Fibroblast of gingiva (primary cell): ENCODE data around the gene CD300LB.
"Not testable (repeated sequence)": the region's sequence is repeated elsewhere in the genome, so short reads cannot be mapped to it uniquely, and the experiment has no call there.

Experiments
- DNase-seq: peaks from one replicate; pipeline ENCODE4 v3.0.0-alpha.2; 2011; ENCODE audit warnings: low read depth

CD300LB gene

DNA sequence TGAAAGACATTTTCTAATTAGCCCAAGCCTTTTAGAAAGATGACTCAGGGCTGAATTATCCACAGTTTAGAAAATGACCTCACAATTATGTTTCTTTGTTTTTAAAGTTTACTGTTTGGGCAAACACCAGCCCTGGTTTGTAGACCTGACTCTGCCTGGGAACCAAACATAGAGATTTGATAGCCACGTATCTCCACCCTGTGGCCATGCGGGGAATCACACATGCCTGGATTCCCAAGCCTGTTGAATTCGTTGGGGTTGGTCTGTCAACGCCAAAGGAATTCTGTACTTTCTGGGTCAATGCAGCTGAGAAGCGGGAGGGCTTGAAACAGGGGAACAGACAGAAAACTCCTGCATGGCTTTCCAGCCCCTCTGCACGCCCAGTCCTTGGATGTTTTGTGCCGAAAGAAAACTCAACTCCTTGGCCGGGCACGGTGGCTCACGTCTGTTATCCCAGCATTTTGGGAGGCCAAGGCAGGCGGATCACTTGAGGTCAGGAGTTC, 37.9 kb downstream of the CD300LB start:
- peak; percentile 41 for DNase-seq

DNA sequence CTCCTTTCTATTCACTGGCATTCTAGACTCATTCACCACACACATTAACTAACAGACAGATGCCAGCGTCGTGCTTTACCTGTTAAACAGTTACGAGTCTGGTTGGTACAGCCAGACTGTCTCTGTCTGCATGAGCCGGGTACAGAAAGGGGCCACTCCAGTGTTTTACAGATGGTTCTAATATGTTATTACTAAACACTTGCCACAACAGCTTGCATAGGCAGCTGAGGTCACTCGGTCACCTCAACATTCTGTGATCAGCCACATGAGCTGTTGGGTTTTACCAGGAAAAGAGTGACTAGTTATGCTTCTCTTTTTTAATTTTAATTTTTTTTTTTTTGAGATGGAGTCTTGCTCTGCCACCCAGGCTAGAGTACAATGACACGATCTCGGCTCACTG, 39.6 kb downstream of the CD300LB start:
- DNase-seq, result no peak

DNA sequence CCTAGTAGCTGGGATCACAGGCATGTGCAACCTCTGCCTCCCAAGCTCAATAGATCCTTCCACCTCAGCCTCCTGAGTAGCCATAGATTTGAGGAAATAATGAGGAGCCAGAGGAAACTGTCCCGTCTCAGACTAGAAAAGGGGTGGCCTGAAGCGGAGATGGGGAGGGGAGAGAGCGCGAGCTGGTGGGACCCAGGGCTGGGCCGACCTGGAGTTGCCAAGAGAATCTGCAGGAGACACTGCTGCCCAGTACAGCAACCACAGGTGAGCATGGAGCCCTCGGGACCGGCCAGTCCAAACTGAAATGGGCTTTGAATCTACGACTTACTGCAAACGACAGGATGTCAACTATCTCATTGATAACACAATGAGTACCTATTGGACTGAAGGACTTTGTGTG, 40.6 kb downstream of the CD300LB start:
- DNase-seq, result no peak

DNA sequence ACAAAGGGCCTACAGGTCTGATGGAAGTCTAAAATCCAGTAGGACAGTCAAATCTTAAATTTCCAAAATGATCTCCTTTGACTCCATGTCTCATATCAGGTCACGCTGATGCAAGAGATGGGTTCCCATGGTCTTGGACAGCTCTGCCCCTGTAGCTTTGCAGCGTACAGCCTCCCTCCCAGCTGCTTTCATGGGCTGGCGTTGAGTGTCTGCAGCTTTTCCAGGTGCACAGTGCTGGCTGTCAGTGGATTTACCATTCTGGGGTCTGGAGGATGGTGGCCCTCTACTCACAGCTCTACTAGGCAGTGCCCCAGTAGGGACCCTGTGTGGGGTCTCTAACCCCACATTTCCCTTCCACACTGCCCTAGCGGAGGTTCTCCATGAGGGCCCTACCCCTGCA, 43.0 kb downstream of the CD300LB start:
- DNase-seq, result not testable (repeated sequence)

DNA sequence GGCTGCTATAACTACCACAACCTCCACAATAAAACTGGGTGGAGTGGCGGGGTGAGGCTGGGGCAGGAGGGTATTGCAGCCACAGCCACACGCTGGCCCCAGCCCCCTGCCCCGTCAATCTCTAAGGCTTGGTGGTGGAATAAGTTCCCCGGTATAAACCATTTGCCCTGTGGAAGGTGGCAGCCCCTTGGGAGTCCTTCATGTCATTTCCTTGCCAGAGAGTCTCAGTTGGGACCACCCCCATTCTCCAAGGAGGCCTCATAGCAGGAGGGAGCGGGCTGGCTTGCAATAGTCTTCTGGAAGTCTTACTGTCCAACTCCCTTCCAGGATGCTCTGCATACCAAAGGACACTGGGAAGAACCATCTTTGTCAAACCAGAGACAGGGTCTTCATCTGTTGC, 45.4 kb downstream of the CD300LB start:
- DNase-seq, result no peak

DNA sequence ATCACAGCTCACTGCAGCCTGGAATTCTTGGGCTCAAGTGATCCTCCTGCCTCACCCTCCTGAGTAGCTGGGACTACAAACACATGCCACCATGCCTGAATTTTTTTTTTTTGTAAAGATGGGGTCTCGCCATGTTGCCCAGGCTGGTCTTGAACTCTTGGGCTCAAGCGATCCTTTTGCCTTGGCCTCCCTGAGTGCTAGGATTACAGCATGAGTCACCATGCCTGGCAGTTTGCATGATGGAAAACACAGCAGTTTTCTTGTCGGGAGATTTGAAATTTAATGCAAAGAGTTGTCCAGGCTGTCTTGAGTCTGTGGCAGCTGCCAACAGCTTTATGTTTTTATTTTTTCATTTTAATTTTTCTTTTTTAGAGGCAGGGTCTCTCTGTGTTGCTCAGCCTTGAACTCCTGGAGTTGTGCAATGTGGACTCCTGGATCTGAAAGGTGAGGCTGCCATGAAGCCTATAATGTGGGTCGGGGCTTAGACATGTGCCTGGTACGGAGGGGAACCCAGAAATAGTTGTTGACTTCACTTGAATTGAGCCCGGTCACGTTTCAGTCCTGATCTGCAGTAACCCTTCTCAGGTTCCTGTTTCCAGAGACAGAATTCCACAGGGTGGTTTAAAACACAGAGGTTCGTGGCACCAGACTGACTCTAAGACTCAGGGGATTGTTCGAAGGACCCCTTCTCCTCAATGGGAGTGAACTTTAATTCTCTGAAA, 46.1 kb downstream of the CD300LB start:
- DNase-seq, result no peak

DNA sequence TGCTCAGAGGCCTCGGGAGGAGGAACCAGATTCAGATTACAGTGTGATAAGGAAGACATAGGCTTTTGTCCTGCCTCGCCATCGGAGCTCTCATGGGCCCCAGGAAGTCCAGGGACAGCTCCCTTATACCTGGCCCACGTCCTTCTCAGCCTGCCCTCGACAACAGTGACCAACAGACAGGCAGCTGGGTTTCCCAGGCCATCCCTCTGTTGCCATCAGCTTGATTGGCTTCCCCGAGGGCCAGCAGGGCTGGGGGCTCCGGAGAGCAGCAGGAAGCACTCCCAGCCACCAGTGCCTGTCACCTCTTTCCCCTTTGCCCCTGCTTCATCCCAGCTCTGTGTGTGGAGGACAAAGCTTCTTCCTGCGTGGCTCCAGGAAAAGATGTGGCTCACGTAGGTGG, 47.2 kb downstream of the CD300LB start:
- no peak for DNase-seq

DNA sequence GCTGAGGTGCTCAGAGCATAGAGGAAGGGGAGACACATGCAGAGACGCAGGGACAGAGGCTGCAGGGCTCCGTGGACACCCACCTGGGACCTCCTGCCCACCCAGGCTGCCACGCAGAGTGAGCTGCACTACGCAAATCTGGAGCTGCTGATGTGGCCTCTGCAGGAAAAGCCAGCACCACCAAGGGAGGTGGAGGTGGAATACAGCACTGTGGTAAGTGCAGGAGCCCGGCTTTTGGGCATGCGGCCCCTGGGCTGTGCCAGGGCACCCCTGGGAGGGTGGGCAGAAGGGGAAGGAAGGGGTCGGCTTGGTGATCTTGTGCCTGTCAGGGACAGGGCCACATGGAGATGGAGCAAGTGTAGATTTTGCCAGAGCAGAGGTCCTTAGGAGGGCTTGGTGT, 49.7 kb downstream of the CD300LB start:
- no peak for DNase-seq

DNA sequence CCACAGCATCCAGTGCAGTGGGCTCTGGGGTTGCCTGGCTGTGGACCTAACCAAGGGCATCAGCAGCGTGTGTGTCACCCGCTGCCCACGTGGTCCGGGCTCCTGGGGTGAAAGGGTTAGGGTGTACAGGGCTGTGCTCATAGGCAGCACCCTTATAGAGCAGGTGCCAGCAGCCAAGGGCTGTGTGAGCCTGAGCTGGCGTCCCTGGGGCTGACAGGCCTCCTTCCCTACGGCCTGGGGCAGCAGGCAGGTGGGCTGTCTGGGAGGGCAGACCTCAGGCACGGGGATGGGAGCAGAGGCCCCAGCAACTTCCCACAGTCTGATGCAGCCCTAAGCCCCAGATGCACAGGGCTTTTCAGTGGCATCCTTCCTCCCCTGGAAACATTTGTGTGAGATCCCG, 51.0 kb downstream of the CD300LB start:
- DNase-seq, result no peak

DNA sequence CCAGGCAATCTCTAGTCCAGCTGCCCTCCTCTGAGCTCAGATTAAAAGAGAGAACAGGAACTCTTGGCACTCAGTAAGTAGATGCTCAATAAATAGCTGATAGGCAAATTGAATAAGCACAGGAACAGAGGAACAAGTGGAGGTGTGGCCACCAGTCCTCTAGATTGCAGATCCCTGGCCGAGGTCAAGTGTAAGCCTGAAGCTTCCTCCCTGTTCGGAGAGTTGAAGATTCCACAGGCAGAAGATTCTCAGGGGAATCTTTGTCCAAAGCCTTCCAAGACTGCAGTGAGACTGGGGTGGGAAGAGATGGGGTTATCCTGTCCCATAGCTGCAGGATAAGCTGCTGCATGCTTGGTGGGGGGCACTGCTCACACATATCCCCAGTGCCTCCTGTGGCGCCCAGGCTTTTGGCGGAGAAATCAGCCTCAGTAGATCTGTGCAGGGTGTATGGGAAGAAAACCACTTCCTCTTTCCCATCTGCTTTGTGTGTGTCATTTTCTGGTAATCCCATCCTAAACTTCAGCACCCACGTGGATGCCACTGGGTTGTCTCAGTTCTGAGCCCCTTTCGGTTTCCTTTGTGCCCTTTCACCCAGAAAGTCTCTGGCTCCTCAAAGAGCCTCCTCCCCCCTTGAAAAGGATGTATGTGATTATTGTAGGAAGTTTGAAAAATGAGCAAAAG, 52.7 kb downstream of the CD300LB start:
- no peak for DNase-seq

DNA sequence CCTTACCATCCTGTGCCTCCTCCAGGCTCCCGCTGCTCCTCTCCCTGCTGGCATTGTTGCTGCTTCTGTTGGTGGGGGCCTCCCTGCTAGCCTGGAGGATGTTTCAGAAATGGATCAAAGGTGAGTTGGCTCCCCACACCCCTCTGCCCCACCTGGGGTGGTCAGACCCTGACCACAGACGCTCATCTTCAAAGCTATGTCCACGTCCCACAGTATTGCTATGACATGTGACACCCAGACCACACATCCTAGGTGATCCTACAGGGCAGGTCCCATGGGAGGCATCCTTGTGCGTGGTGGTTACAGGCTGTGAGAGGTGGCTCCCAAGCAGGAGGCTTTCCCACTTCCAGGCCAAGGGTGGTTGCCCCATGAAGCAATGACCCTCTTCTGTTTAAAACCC, 53.9 kb downstream of the CD300LB start:
- DNase-seq, result no peak

DNA sequence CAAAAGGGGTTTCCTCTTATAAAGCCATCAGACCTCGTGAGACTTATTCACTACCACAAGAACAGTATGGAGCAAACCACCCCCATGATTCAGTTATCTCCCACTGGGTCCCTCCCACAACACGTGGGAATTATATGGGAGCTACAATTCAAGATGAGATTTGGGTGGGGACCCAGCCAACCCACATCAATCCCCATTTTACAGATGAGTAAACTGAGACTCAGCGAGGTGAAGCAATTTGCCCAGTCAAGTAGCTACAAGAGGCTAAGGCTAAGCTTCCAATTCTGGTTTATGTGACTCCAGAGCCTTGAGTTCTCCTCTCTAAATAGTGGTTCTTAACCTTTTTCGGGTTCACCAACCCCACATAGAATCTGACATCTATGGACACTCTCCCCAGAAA, 56.1 kb downstream of the CD300LB start:
- DNase-seq, result no peak

DNA sequence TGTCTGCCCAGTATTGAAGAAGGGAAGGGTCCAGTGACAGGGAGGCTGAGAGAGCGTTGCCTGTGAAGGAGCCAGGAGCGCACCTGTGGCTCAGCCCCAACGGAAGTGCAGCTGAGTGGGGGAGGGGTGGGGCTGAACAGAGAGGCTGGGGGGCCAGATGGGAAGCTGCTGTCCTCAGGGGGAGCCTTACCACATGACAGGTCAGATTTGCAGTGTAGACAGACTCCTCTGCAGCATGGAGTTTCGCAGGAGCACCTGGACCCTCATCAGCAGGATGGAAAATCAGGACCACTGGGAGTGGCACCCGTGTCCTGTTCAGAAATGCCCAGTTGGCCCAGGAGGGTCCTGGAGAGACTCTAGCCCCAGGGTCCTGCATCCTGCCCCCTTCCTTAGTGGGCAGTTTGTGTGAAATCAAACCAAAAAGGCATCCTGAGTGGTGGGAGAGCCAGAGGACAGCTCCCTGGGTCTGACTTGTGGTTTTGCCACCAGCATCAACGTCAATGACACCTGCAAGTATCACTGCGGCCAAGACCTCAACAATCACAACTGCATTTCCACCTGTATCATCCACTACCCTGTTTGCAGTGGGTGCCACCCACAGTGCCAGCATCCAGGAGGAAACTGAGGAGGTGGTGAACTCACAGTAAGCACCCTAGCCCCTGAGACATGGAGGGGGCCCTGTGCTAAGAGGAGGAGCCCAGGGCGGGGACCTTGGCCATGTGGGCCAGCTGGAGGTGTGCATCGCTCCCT, 57.1 kb downstream of the CD300LB start:
- DNase-seq, result no peak

DNA sequence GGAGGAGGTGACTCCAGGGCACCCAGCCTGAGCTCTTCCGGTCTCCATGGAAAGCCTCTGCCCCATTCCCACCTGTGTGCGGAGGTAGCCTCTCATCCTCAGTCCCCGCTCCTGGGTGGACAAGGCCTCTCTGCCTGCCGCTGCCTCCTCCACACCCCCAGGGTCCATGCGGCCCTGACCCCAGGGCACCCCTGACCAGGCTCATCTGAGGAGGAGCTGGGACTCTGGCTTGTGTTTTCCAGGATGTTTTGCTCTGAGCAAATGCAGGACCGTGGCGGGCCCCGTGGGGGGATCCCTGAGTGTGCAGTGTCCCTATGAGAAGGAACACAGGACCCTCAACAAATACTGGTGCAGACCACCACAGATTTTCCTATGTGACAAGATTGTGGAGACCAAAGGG, 58.0 kb downstream of the CD300LB start:
- DNase-seq, result no peak

DNA sequence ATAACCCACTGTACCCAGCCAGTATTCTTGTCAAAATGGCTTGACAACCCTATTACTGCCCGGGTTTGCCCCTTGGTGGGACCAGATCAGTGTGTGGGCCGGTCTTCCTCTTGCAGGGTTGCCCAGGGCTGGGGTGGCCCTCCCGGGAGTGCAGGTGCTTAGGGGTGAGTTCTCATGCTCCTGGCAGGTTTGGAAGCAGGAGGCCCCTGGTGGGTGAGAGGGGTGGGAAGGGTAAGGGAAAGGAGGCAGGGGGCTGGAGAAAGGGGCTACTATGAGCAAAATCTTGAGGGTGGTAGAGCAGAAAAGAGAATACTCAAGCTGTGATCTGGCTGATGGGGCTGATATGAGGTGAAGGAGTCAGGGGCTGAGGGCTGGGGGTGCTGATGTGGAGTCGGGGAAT, 58.4 kb downstream of the CD300LB start:
- no peak for DNase-seq

DNA sequence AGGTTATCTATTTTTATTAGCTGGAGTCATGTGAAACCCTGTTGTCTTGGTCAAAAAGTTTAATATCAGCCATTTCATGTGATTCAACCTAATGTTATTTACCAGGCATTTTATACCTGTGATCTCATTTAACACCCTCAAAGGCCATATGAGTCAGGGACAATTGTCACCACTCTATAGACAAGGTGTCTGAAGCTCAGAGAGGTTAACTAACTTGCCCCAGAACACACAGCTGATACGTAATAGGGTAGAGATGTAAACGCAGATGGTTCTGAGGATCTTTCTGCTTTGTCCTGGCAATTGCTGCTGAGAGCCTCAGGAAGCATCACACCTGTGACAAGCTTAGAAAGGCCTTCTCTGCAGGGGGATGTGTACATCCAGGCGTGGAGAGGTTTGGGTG, 59.9 kb downstream of the CD300LB start:
- no peak for DNase-seq
